GM23338 (cell line): ENCODE measurements around the gene PRKAA2. TPM values are rescaled to one million over a fixed set of nuclear protein-coding genes. Genes with fewer than 3 reads are reported as not detected.

Experiments used
- ATAC-seq: fragments of 200-7000 bp; cut with Tn5 transposase; 3 replicates; pipeline ENCODE4 v1.9.1; 2020
- DNase-seq: peaks from one replicate; pipeline ENCODE4 v3.0.0-alpha.2; 2015; ENCODE audit warnings: low spot score
- H2AFZ ChIP-seq: fragments of 200-600 bp; sonication (generic); 2 replicates; pipeline ENCODE4 v1.8.0; 2016; ENCODE audit warnings: antibody characterized with exemption, mild to moderate bottlenecking, moderate library complexity
- H3F3A ChIP-seq: fragments of 200-600 bp; sonication (generic); replicated peaks from 2 replicates; pipeline ENCODE4 v1.8.0; 2017; ENCODE audit warnings: antibody characterized with exemption, mixed run types, low read depth
- H3K27ac ChIP-seq: fragments of 200-600 bp; sonication (generic); 2 replicates; pipeline ENCODE4 v1.6.1; 2016; ENCODE audit warnings: low read depth
- H3K27me3 ChIP-seq: fragments of 200-600 bp; sonication (generic); 2 replicates; pipeline ENCODE4 v1.8.0; 2016; ENCODE audit warnings: mild to moderate bottlenecking, mixed run types, moderate library complexity; ENCODE audit not compliant: insufficient read depth
- H3K36me3 ChIP-seq: fragments of 200-600 bp; sonication (generic); 2 replicates; pipeline ENCODE4 v1.8.0; 2016; ENCODE audit warnings: mild to moderate bottlenecking; ENCODE audit not compliant: insufficient read depth
- H3K4me1 ChIP-seq: fragments of 200-600 bp; sonication (generic); 2 replicates; pipeline ENCODE4 v1.8.0; 2016; ENCODE audit warnings: mild to moderate bottlenecking, moderate library complexity; ENCODE audit not compliant: insufficient read depth
- H3K4me2 ChIP-seq: fragments of 200-600 bp; sonication (generic); 2 replicates; pipeline ENCODE4 v1.7.1; 2017; ENCODE audit warnings: mixed run types
- H3K4me3 ChIP-seq: fragments of 200-600 bp; sonication (generic); 2 replicates; pipeline ENCODE4 v1.6.1; 2016; ENCODE audit warnings: mixed run types
- H3K79me2 ChIP-seq: fragments of 200-600 bp; sonication (generic); replicated peaks from 2 replicates; pipeline ENCODE4 v1.8.0; 2017; ENCODE audit warnings: mild to moderate bottlenecking; ENCODE audit not compliant: insufficient read depth
- H3K9me2 ChIP-seq: fragments of 200-600 bp; sonication (generic); 2 replicates; pipeline ENCODE4 v1.8.0; 2017; ENCODE audit not compliant: insufficient read depth
- H4K20me1 ChIP-seq: fragments of 200-600 bp; sonication (generic); replicated peaks from 2 replicates; pipeline ENCODE4 v1.8.0; 2017; ENCODE audit warnings: mild to moderate bottlenecking; ENCODE audit not compliant: insufficient read depth
- H3K27ac Mint-ChIP-seq: 2 replicates; pipeline ENCODE4 v1.8.0; 2020; ENCODE audit warnings: inconsistent platforms, mild to moderate bottlenecking, moderate library complexity, mixed read lengths
- H3K27me3 Mint-ChIP-seq: 3 replicates; pipeline ENCODE4 v1.8.0; 2022; ENCODE audit warnings: low read depth, mild to moderate bottlenecking, moderate library complexity, mixed read lengths, inconsistent platforms; ENCODE audit not compliant: insufficient read depth, poor library complexity
- H3K36me3 Mint-ChIP-seq: 3 replicates; pipeline ENCODE4 v1.8.0; 2021; ENCODE audit warnings: low read depth, mild to moderate bottlenecking, inconsistent platforms, moderate library complexity, mixed read lengths
- H3K4me1 Mint-ChIP-seq: 3 replicates; pipeline ENCODE4 v1.8.0; 2020; ENCODE audit warnings: mild to moderate bottlenecking, inconsistent platforms, mixed read lengths
- H3K4me3 Mint-ChIP-seq: 3 replicates; pipeline ENCODE4 v1.8.0; 2021; ENCODE audit warnings: moderate library complexity, mild to moderate bottlenecking, inconsistent platforms, mixed read lengths
- H3K9me3 Mint-ChIP-seq: 3 replicates; pipeline ENCODE4 v1.8.0; 2020; ENCODE audit warnings: moderate library complexity, mild to moderate bottlenecking, inconsistent platforms, mixed read lengths
- CTCF ChIP-seq, 2 experiments: fragments of 200-600 bp in 1 of 2; sonication (generic) in 1 of 2; conservative IDR thresholded peaks; 2 replicates each; pipeline versions ENCODE4 v1.5.1 to v1.6.1; 2016 to 2017; ENCODE audit warnings: antibody characterized with exemption in 2 of 2, low read depth in 2 of 2, mild to moderate bottlenecking in 2 of 2, moderate library complexity in 1 of 2
- EZH2 ChIP-seq: fragments of 200-600 bp; sonication (generic); IDR thresholded peaks from one replicate; pipeline ENCODE4 v1.8.0; 2017; ENCODE audit warnings: antibody characterized with exemption, mild to moderate bottlenecking, low read depth; ENCODE audit not compliant: unreplicated experiment
- REST ChIP-seq: IDR thresholded peaks from one replicate; pipeline ENCODE4 v1.6.1; 2018; ENCODE audit warnings: antibody characterized with exemption; ENCODE audit not compliant: unreplicated experiment
- STAT1 ChIP-seq: IDR thresholded peaks from one replicate; pipeline ENCODE4 v1.6.1; 2016; ENCODE audit warnings: antibody characterized with exemption; ENCODE audit not compliant: unreplicated experiment
- ZNF331 ChIP-seq: fragments of 250-450 bp; sonication (Bioruptor Pico); IDR thresholded peaks from 2 replicates; pipeline ENCODE4 v1.5.0; 2020; ENCODE audit warnings: low read depth, mild to moderate bottlenecking, moderate library complexity
- ZNF462 ChIP-seq: fragments of 250-450 bp; sonication (Bioruptor Pico); IDR thresholded peaks from 2 replicates; pipeline ENCODE4 v1.5.0; 2020; ENCODE audit warnings: mild to moderate bottlenecking, moderate library complexity
- polyA plus RNA-seq: library from polyadenylated mRNA; unstranded; fragments of >200 nt; fragmentation: Nextera tagmentation; extraction: Ambion mirVana; gene quantifications from 2 replicates; pipeline ENCODE4 v1.2.1, GENCODE V29; 2016
- total RNA-seq: library from RNA; depleted of rRNA; stranded (reverse); fragments of >200 nt; shearing (Covaris generic); gene quantifications from 2 replicates; pipeline ENCODE4 v1.2.3, GENCODE V29; 2014

Gene PRKAA2
- total and polyA plus RNA-seq, 2 experiments from 2014 or later = 3.0 to 8.7 TPM

GRCh38 chr1:56683569-56683968, 38.5 kb downstream of the PRKAA2 start:
- H3K4me1 Mint-ChIP-seq = peaks cover 3% of the 10 kb centered on the region; the same call in 2 of the 3 replicates
- no peaks in the 10 kb centered on the region for H3K27me3 Mint-ChIP-seq
- H3K27ac Mint-ChIP-seq = no peak overlapping the region
- ATAC-seq (no peak), DNase-seq (no peak)
- no peaks in the 10 kb centered on the region for H3K79me2 ChIP-seq
- no peak overlapping the region for H3K4me3 Mint-ChIP-seq
- H3K4me1 ChIP-seq = no peaks in the 10 kb centered on the region
- H3K4me2 ChIP-seq = no peak overlapping the region
- no peak overlapping the region for H3K27ac ChIP-seq
- no peak overlapping the region for H2AFZ ChIP-seq
- no peaks in the 10 kb centered on the region for H3K9me3 Mint-ChIP-seq
- no peaks in the 10 kb centered on the region; the same call in 1 of the 2 replicates for H3K36me3 ChIP-seq
- TF ChIP-seq ZNF462 (CRISPR knock-in tag) = no peak
- H3K9me2 ChIP-seq = peaks cover 7% of the 10 kb centered on the region; the same call in 1 of the 2 replicates
- H4K20me1 ChIP-seq = no peaks in the 10 kb centered on the region
- H3F3A ChIP-seq = no peaks in the 10 kb centered on the region
- no peaks in the 10 kb centered on the region for H3K27me3 ChIP-seq
- no peak overlapping the region for H3K4me3 ChIP-seq
- peaks cover 16% of the 10 kb centered on the region; the same call in 2 of the 3 replicates for H3K36me3 Mint-ChIP-seq

GRCh38 chr1:56686169-56686568, 41.1 kb downstream of the PRKAA2 start:
- peak overlapping the region; percentile 49; the same call in 1 of the 2 replicates for H3K27ac Mint-ChIP-seq
- H3K9me2 ChIP-seq = peaks cover 7% of the 10 kb centered on the region; the same call in 1 of the 2 replicates
- no peaks in the 10 kb centered on the region for H3K4me1 ChIP-seq
- H3K27me3 ChIP-seq = no peaks in the 10 kb centered on the region
- H3K36me3 Mint-ChIP-seq = no peaks in the 10 kb centered on the region
- ATAC-seq (no peak), DNase-seq (no peak)
- H3K9me3 Mint-ChIP-seq = no peaks in the 10 kb centered on the region
- no peak overlapping the region for H3K27ac ChIP-seq
- H3F3A ChIP-seq = no peaks in the 10 kb centered on the region
- no peak overlapping the region for H3K4me3 ChIP-seq
- H3K4me2 ChIP-seq = no peak overlapping the region
- H2AFZ ChIP-seq = no peak overlapping the region
- peaks cover 3% of the 10 kb centered on the region; the same call in 2 of the 3 replicates for H3K4me1 Mint-ChIP-seq
- no peaks in the 10 kb centered on the region; the same call in 1 of the 2 replicates for H3K36me3 ChIP-seq
- no peaks in the 10 kb centered on the region for H4K20me1 ChIP-seq
- H3K4me3 Mint-ChIP-seq = no peak overlapping the region
- H3K79me2 ChIP-seq = no peaks in the 10 kb centered on the region
- no peaks in the 10 kb centered on the region for H3K27me3 Mint-ChIP-seq
- no peak for TF ChIP-seq STAT1
- no peak for TF ChIP-seq CTCF (conservative IDR thresholded peaks at IDR 0.05; ENCODE audit: low read depth in 2 of 2)
- TF ChIP-seq EZH2 = no peak
- TF ChIP-seq REST = no peak
- no peak for TF ChIP-seq ZNF331 (CRISPR knock-in tag)
